Activated T-helper 17 cell treated with anti-CD3 and anti-CD28 coated beads, Interleukin-2, amount 50 U/mL, for 72 hours (primary cell): Measurements from ENCODE around the gene DPEP3. TPM values are rescaled to one million over a fixed set of nuclear protein-coding genes. Genes with fewer than 3 reads are reported as not detected.
"Not testable (repeated sequence)": the region's sequence is repeated elsewhere in the genome, so short reads cannot be mapped to it uniquely, and the experiment has no call there.

Experiments used
- ATAC-seq: fragments of 150-1000 bp; cut with Tn5 transposase; replicated peaks from 2 replicates; pipeline ENCODE4 v1.10.0; 2021; ENCODE audit warnings: mild to moderate bottlenecking, moderate library complexity
- H3K27ac Mint-ChIP-seq: one replicate; pipeline ENCODE4 v1.8.0; 2022; ENCODE audit warnings: mixed read lengths
- H3K27me3 Mint-ChIP-seq: one replicate; pipeline ENCODE4 v1.8.0; 2022; ENCODE audit warnings: mixed read lengths
- H3K36me3 Mint-ChIP-seq: one replicate; pipeline ENCODE4 v1.8.0; 2022; ENCODE audit warnings: low read depth, mild to moderate bottlenecking, mixed read lengths
- H3K4me1 Mint-ChIP-seq: one replicate; pipeline ENCODE4 v1.8.0; 2022; ENCODE audit warnings: mixed read lengths
- H3K4me3 Mint-ChIP-seq: one replicate; pipeline ENCODE4 v1.8.0; 2022; ENCODE audit warnings: mild to moderate bottlenecking, mixed read lengths
- H3K9me3 Mint-ChIP-seq: one replicate; pipeline ENCODE4 v1.8.0; 2022; ENCODE audit warnings: mixed read lengths
- total RNA-seq, 2 donors: library from RNA; stranded (reverse); gene quantifications; one replicate each; pipeline ENCODE4 v1.2.3, GENCODE V29; 2022

DPEP3 gene
- total RNA-seq, 2 donors from 2014 or later = 0.19 TPM; not detected in 1

DNA sequence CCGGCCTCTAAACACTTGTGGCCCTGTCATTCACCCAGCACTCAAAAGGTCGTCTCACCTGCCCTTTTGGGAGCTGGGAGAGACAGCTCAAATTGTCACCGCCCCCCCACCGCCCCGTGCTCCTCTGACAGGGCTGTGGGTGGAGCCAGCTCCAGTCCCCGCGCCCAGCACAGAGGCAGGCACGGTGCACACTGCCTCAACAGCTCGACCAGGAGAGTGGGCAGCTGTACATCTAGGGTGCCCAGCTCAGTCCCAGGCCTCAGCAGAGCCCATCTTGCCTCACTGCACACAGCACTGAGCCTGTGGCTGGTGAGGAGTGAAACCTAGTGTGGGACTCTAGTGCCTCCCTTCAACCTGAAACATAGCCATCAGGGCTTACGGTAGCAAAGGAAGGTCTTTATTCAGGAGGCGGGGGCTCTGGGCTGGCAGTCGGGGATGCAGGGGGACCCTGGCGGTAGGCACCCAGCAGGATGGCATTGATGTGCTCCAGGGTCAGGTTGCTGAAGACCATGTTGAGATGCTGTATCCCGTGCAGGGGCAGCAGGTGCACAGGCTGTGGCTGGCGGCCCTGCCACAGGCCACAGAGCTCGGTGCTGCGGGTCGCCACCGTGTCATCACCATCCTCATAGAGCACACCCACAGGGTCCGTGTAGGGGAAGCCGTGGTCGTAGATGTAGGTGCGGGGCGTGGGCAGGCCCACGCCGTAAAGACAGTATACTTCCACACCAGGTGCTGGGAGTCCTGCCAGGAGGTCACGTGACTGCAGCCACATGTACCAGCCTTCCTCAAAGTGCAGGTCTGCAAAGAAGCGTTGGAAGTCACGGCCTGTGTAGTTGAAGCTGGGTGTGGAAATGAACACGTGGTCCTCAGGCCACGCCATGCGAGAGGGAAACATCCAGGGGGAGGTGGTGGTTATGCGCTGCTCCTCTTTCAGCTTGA is 40.5 kb downstream of the DPEP3 start:
- H3K4me3 Mint-ChIP-seq = peak overlapping the region; percentile 48
- H3K9me3 Mint-ChIP-seq = no peaks in the 10 kb centered on the region
- H3K27ac Mint-ChIP-seq = no peak overlapping the region
- ATAC-seq = no peak
- peaks cover 32% of the 10 kb centered on the region for H3K36me3 Mint-ChIP-seq
- H3K27me3 Mint-ChIP-seq = no peaks in the 10 kb centered on the region
- H3K4me1 Mint-ChIP-seq = peaks cover 18% of the 10 kb centered on the region

DNA sequence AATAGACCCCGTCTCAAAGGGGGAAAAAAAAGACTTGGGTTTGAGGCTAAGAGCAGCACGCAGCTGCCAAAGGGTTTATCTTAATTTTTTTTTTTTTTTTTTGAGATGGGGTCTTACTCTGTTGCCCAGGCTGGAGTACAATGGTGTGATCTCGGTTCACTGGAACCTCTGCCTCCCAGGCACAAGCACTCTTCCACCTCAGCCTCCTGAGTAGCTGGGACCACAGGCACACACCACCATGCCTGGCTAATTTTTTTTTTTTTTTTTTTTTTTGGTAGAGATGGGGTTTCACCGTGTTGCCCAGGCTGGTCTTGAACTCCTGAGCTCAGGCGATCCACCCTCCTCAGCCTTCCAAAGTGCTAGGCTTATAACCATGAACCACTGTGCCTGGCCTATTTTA is 42.6 kb downstream of the DPEP3 start:
- H3K27me3 Mint-ChIP-seq, H3K9me3 Mint-ChIP-seq, ATAC-seq: not testable (repeated sequence)
- Mint-ChIP-seq H3K27ac (peak overlapping the region; percentile 99), H3K4me1 (peaks cover 18% of the 10 kb centered on the region), H3K4me3 (peak overlapping the region; percentile 81), H3K36me3 (peaks cover 53% of the 10 kb centered on the region)

DNA sequence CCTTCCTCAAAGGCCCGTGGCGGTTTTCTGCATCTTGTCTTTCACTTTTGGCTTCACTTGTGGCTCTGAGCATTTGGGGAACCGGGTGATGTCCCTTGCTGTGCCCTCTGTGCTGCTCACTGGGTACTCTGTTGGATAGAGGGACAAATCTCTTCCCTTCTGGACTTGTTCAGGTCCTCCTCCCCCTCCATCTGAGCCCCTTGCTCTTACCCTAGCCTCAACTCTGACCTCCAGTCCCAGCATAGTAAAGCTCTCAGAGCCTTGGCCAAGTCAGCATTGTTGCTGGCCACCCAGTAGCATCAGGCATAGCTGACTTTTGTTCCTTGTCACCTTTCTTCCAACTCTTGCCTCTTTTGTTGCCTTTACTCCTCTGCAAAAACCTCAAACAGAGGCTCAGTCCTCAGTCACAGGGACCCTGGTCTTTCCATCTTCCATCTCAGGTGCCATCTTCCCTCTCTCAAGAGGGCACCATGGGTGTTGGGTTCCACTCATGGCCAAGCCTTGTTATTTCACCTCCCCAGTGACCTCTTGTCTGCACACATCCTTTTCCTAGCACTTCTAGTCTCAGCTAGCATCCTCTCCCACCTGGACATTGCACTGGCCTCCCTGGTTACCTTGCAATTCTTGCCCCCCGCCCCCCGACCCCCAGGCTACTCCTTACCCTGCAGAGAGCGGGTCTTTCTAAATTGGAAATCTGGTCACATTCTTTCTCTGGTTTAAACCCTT is 43.3 kb downstream of the DPEP3 start:
- Mint-ChIP-seq H3K4me1 (peaks cover 18% of the 10 kb centered on the region), H3K27me3 (no peaks in the 10 kb centered on the region), H3K27ac (peak overlapping the region; percentile 99), H3K9me3 (no peaks in the 10 kb centered on the region), H3K4me3 (peak overlapping the region; percentile 81), H3K36me3 (peaks cover 60% of the 10 kb centered on the region)
- ATAC-seq = peak; percentile 63

DNA sequence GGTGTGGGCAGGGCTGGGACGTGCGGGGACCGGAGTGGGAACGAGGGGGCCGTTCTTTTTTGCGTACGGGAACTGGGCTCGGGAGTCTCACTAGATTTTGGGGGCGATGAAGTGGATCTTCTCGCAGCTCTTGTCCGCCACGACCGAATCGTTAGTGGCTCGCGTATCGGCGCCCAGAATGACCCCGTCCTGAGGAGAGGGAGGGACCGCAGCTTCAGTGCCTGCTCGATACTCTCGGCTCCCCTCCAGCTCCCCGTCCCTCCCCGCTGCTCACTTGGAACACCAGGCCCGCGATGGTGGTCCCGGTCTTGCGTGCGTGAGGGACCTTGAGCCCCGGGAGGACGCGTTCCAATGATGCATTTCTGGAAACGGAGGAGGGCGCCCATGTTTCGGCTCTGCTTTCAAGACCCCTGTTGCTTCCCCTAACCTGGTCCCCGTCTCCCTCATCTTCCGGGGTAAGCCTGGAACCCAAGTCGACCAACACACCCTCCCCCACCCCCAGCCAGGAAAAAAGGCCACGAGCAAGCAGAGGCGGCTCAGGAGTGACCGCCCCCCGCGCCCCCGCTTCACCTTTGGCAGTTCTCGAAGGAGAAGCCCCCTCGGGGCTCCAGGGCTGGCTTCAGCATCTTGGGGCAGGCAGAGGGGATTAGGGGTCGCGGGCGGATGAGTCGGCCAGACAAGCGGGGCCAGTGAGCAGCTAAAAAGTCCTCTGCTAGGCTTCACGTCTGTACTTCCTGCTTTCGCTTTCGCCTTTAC is 44.0 kb downstream of the DPEP3 start, which contains the start of gene PSMB10:
Gene PSMB10, minus strand, starts transcription at position 727 of the 756 bp plus-strand sequence. Its CDS starts 101 bp downstream, at position 626.
- peak within 1 kb of the TSS; percentile 99 for H3K27ac Mint-ChIP-seq
- H3K4me1 Mint-ChIP-seq = peaks cover 18% of the 10 kb centered on the region
- H3K9me3 Mint-ChIP-seq = no peaks in the 10 kb centered on the region
- no peaks in the 10 kb centered on the region for H3K27me3 Mint-ChIP-seq
- ATAC-seq = peak; percentile 3
- peaks cover 63% of the 10 kb centered on the region for H3K36me3 Mint-ChIP-seq
- peak within 1 kb of the TSS; percentile 81 for H3K4me3 Mint-ChIP-seq

DNA sequence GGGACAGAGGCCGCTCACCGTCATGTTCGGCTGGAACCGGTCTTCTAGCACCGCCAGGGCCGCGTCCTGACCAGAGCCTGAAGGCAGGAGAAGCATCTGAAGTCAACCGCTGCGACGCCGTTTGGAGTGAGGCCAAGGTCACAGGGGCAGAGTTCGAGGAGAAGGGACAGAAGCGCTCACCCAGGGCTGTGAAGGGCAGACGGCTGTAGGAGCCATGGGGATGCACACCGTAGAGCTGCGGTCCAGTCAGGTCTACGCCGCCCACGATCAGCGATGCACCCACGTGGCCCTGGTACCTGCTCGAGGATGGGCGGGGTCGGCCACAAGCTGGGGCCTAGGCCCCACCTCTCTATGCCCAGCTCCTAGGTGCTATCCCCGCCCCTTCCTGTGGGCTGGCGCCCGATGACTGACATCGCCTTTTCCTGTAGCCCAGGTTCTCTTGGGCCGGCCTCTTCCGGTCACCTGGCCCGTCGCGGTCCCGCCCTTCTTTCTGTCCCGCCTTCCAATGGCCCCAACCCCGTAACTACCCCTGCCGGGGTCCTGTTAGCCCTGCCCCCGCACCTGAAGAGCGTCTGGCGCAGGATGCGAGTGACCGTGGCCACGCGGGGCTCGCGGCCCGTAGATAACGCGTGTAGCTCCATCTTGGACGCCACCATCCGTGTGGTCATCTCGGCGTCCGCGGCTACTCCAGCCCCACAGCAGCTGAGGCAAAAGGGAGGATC is 44.7 kb downstream of the DPEP3 start:
- peak; percentile 96 for ATAC-seq
- H3K27ac Mint-ChIP-seq = peak overlapping the region; percentile 99
- peak overlapping the region; percentile 81 for H3K4me3 Mint-ChIP-seq
- H3K4me1 Mint-ChIP-seq = peaks cover 18% of the 10 kb centered on the region
- peaks cover 67% of the 10 kb centered on the region for H3K36me3 Mint-ChIP-seq
- no peaks in the 10 kb centered on the region for H3K9me3 Mint-ChIP-seq
- H3K27me3 Mint-ChIP-seq = no peaks in the 10 kb centered on the region

GRCh38 chr16:67935101-67935401 is 45.2 kb downstream of the DPEP3 start:
- peak overlapping the region; percentile 99 for H3K27ac Mint-ChIP-seq
- peak overlapping the region; percentile 81 for H3K4me3 Mint-ChIP-seq

GRCh38 chr16:67934306-67935100 is 45.8 kb downstream of the DPEP3 start:
- Mint-ChIP-seq H3K4me1 (peaks cover 11% of the 10 kb centered on the region), H3K27me3 (no peaks in the 10 kb centered on the region), H3K4me3 (peak overlapping the region; percentile 81), H3K27ac (peak overlapping the region; percentile 99), H3K9me3 (no peaks in the 10 kb centered on the region), H3K36me3 (peaks cover 78% of the 10 kb centered on the region)
- ATAC-seq = no peak

More at GRCh38 chr16:67935101-67935401, 45.2 kb downstream of the DPEP3 start:
- H3K9me3 Mint-ChIP-seq = no peaks in the 10 kb centered on the region
- H3K4me1 Mint-ChIP-seq = peaks cover 15% of the 10 kb centered on the region
- no peaks in the 10 kb centered on the region for H3K27me3 Mint-ChIP-seq
- no peak for ATAC-seq
- H3K36me3 Mint-ChIP-seq = peaks cover 73% of the 10 kb centered on the region

- Mint-ChIP-seq H3K4me1 (peaks cover 11% of the 10 kb centered on the region), H3K36me3 (peaks cover 74% of the 10 kb centered on the region), H3K27ac (peak overlapping the region; percentile 75), H3K9me3 (no peaks in the 10 kb centered on the region), H3K4me3 (peak overlapping the region; percentile 81), H3K27me3 (no peaks in the 10 kb centered on the region)
- ATAC-seq = no peak
Measured at GRCh38 chr16:67933805-67934204, 46.5 kb downstream of the DPEP3 start.

GRCh38 chr16:67932462-67932840 is 47.8 kb downstream of the DPEP3 start:
- no peak overlapping the region for H3K4me3 Mint-ChIP-seq
- no peaks in the 10 kb centered on the region for H3K27me3 Mint-ChIP-seq
- no peak overlapping the region for H3K27ac Mint-ChIP-seq
- H3K4me1 Mint-ChIP-seq = peaks cover 11% of the 10 kb centered on the region
- peaks cover 83% of the 10 kb centered on the region for H3K36me3 Mint-ChIP-seq
- H3K9me3 Mint-ChIP-seq = no peaks in the 10 kb centered on the region
- ATAC-seq = no peak

GRCh38 chr16:67931712-67932461 is 48.4 kb downstream of the DPEP3 start, which contains the start of gene CTRL:
TSS of gene CTRL (minus strand) at chr16:67931862. CDS start at chr16:67931852, 10 bp downstream.
- no peak within 1 kb of the TSS for H3K4me3 Mint-ChIP-seq
- H3K36me3 Mint-ChIP-seq = peaks cover 79% of the 10 kb centered on the region
- ATAC-seq = no peak
- H3K9me3 Mint-ChIP-seq = no peaks in the 10 kb centered on the region
- no peak within 1 kb of the TSS for H3K27ac Mint-ChIP-seq
- H3K4me1 Mint-ChIP-seq = peaks cover 6% of the 10 kb centered on the region
- H3K27me3 Mint-ChIP-seq = no peaks in the 10 kb centered on the region

- ATAC-seq = no peak
- H3K4me3 Mint-ChIP-seq = no peak overlapping the region
- peaks cover 6% of the 10 kb centered on the region for H3K4me1 Mint-ChIP-seq
- H3K27me3 Mint-ChIP-seq = no peaks in the 10 kb centered on the region
- no peak overlapping the region for H3K27ac Mint-ChIP-seq
- no peaks in the 10 kb centered on the region for H3K9me3 Mint-ChIP-seq
- peaks cover 67% of the 10 kb centered on the region for H3K36me3 Mint-ChIP-seq
Measured at GRCh38 chr16:67930678-67931211, 49.6 kb downstream of the DPEP3 start.

GRCh38 chr16:67930191-67930590 is 50.1 kb downstream of the DPEP3 start:
- H3K9me3 Mint-ChIP-seq = no peaks in the 10 kb centered on the region
- H3K36me3 Mint-ChIP-seq = peaks cover 62% of the 10 kb centered on the region

More at GRCh38 chr16:67930191-67930590, 50.1 kb downstream of the DPEP3 start:
- H3K4me1 Mint-ChIP-seq = peaks cover 4% of the 10 kb centered on the region
- no peak for ATAC-seq
- no peaks in the 10 kb centered on the region for H3K27me3 Mint-ChIP-seq
- H3K4me3 Mint-ChIP-seq = no peak overlapping the region
- H3K27ac Mint-ChIP-seq = no peak overlapping the region
